Esophagus muscularis mucosa (tissue), 4 donors: Measurements from ENCODE around the gene MAST4. TPM values are rescaled to one million over a fixed set of nuclear protein-coding genes. Genes with fewer than 3 reads are reported as not detected.

ENCODE experiments used
- DNase-seq: peaks from one replicate; pipeline ENCODE4 v3.0.0-alpha.2; 2017; ENCODE audit errors: extremely low spot score
- H3K27ac ChIP-seq, 4 donors: fragments of 200-600 bp; sonication (generic); replicated peaks in 1 of 4; 1 replicate in 3 of 4; 2 replicates in 1 of 4; pipeline ENCODE4 v1.5.1; 2016 to 2019; ENCODE audit warnings: mild to moderate bottlenecking in 1 of 4
- H3K27me3 ChIP-seq, 4 donors: fragments of 200-600 bp; sonication (generic); one replicate each; pipeline versions ENCODE4 v1.5.1 to v1.6.0; 2016 to 2019
- H3K36me3 ChIP-seq, 4 donors: fragments of 200-600 bp; sonication (generic); one replicate each; pipeline ENCODE4 v1.5.1; 2016 to 2019
- H3K4me1 ChIP-seq, 4 donors: fragments of 200-600 bp; sonication (generic); one replicate each; pipeline ENCODE4 v1.5.1; 2016 to 2019
- H3K4me3 ChIP-seq, 4 donors: fragments of 200-600 bp; sonication (generic); 1 replicate in 2 of 4; 2 replicates in 2 of 4; pipeline ENCODE4 v1.5.1; 2016 to 2019; ENCODE audit warnings: mild to moderate bottlenecking in 4 of 4, moderate library complexity in 1 of 4
- H3K9me3 ChIP-seq, 4 donors: fragments of 200-600 bp; sonication (generic); 1 replicate in 3 of 4; 2 replicates in 1 of 4; pipeline ENCODE4 v1.5.1; 2016 to 2019
- CTCF ChIP-seq, 3 experiments: fragments of 200-600 bp in 2 of 3; fragments of 450-650 bp in 1 of 3; sonication (generic) in 2 of 3; IDR thresholded peaks; one replicate each; pipeline ENCODE4 v1.5.1; 2017 to 2019; ENCODE audit warnings: antibody characterized with exemption in 3 of 3, mild to moderate bottlenecking in 2 of 3, moderate library complexity in 1 of 3
- EP300 ChIP-seq: sonication (generic); formaldehyde crosslinking; IDR thresholded peaks from one replicate; pipeline ENCODE4 v1.6.1; 2017; ENCODE audit warnings: antibody characterized with exemption
- POLR2A ChIP-seq: fragments of 450-650 bp; IDR thresholded peaks from one replicate; pipeline ENCODE4 v1.6.1; 2017; ENCODE audit warnings: antibody characterized with exemption, moderate library complexity, mild to moderate bottlenecking, low read depth
- POLR2AphosphoS5 ChIP-seq, 2 donors: sonication (generic); formaldehyde crosslinking; IDR thresholded peaks; one replicate each; pipeline ENCODE4 v1.6.1; 2017; ENCODE audit warnings: antibody characterized with exemption in 2 of 2
- WGBS: methylation state at CpG from one replicate; pipeline ENCODE4 v1.1.5; 2018; 5-methylcytosine and 5-hydroxymethylcytosine counted together
- intact Hi-C: fragments of 100-400 bp; cut with DNase I; formaldehyde crosslinking; loops from one replicate; pipeline ENCODE4 v1.15.1; 2023
- total RNA-seq, 4 donors: library from RNA; depleted of rRNA; stranded (reverse); fragments of >200 nt; gene quantifications; one replicate each; pipeline versions ENCODE4 v1.1.0 to v1.2.1, GENCODE V29; 2016

Gene MAST4
- total RNA-seq, 4 donors from 2014 or later = 26.2 to 39.7 (median 35.8) TPM

DNA sequence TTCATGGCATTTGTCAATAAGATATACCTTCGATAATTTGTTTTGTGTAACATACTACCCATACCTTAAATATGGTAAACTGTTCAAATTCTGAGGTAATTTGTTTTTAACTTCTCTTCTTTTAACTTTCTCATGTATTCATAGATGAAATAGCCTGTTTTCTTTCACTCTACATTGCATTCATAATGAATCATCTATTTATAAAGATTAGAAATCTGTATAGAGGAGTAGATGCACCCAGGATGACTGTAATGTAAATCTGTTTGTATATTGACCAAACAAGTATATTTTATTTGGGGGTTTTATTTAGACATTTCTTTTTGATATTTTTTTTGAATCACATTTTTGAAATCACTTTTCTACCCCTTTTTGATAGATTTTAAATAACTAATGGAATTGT is 455.8 kb downstream of the MAST4 start:
- Histone ChIP-seq H3K4me3 (no peak overlapping the region), H3K9me3 (no peaks in the 10 kb centered on the region), H3K4me1 (peaks cover 22 to 50% (median 43%) of the 10 kb centered on the region in 4 donors), H3K27me3 (no peaks in the 10 kb centered on the region), H3K36me3 (no peaks in the 10 kb centered on the region), H3K27ac (no peak overlapping the region)
- TF ChIP-seq EP300 = no peak
- no peak for TF ChIP-seq POLR2A
- no peak for TF ChIP-seq POLR2AphosphoS5 (IDR thresholded peaks at IDR 0.05)
- no peak for TF ChIP-seq CTCF (IDR thresholded peaks at IDR 0.05)
- 94% methylated on average over 1 of the region's 1 CpG for WGBS
- intact Hi-C loops = no loop called here
- DNase-seq = no peak

- Histone ChIP-seq H3K4me3 (no peak overlapping the region), H3K9me3 (no peaks in the 10 kb centered on the region), H3K27ac (no peak overlapping the region), H3K4me1 (peaks cover 14 to 40% (median 34%) of the 10 kb centered on the region in 4 donors), H3K27me3 (no peaks in the 10 kb centered on the region), H3K36me3 (peaks cover 0 to 4% (median 0%) of the 10 kb centered on the region in 4 donors)
- no peak for TF ChIP-seq CTCF (IDR thresholded peaks at IDR 0.05)
- TF ChIP-seq POLR2AphosphoS5 (IDR thresholded peaks at IDR 0.05) = no peak
- no peak for TF ChIP-seq EP300
- no peak for TF ChIP-seq POLR2A
- 90% methylated on average over 1 of the region's 1 CpG for WGBS
- DNase-seq = no peak
- intact Hi-C loops = no loop called here
Measured at GRCh38 chr5:67053229-67053628, 457.0 kb downstream of the MAST4 start.

- Histone ChIP-seq H3K27me3 (no peaks in the 10 kb centered on the region), H3K27ac (no peak overlapping the region), H3K4me3 (no peak overlapping the region), H3K4me1 (peaks cover 0 to 36% (median 15%) of the 10 kb centered on the region in 4 donors), H3K36me3 (peaks cover 0 to 4% (median 0%) of the 10 kb centered on the region in 4 donors), H3K9me3 (no peaks in the 10 kb centered on the region)
- WGBS = 82% methylated on average over 4 of the region's 4 CpGs
- DNase-seq = no peak
- TF ChIP-seq POLR2AphosphoS5 (IDR thresholded peaks at IDR 0.05) = no peak
- intact Hi-C loops = no loop called here
Measured at GRCh38 chr5:67058998-67059743, 463.0 kb downstream of the MAST4 start.

DNA sequence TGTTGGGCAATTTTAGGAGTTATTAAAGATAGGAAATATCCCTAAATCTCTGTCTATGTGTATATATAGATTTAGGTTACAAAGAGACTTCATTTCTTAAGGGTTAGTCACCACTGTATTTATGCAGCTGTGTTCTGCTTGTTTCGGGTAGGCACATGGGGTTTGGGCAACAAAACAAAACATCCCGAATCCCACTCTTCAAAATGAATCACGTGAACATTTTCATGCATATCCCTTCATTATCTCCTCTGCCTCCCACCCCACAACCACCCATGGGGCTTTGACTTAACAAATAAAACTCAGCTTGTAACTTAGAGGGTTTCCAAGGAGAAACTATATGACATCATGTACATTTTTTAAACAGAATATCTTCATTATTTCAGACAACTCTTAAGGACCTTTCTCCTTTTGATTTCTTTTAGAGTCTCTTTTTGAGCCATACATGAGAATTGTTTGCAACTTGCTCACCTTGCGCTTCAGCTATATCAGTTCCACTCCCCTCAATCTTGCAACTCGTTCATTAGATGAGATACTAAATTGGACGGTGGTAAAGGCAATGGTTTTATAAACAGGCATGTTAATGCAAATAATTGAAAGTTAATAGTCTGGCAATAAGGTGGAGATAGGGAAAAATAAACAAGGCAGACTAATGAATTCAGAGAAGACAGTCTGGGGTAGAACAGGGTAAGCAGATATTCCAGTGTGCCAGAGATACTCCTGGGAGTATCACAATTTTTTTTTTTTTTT is 463.7 kb downstream of the MAST4 start:
- Histone ChIP-seq H3K4me3 (no peak overlapping the region), H3K9me3 (no peaks in the 10 kb centered on the region), H3K27ac (no peak overlapping the region), H3K27me3 (no peaks in the 10 kb centered on the region), H3K4me1 (peaks cover 0 to 36% (median 15%) of the 10 kb centered on the region in 4 donors), H3K36me3 (peaks cover 0 to 4% (median 0%) of the 10 kb centered on the region in 4 donors)
- TF ChIP-seq CTCF (IDR thresholded peaks at IDR 0.05) (no peak), POLR2A (no peak), EP300 (no peak), POLR2AphosphoS5 (IDR thresholded peaks at IDR 0.05) (no peak)
- 87% methylated on average over 6 of the region's 6 CpGs for WGBS
- no peak for DNase-seq
- intact Hi-C loops = no loop called here

GRCh38 chr5:67061511-67061910 is 465.3 kb downstream of the MAST4 start:
- no peak for TF ChIP-seq EP300
- no peak for TF ChIP-seq POLR2AphosphoS5 (IDR thresholded peaks at IDR 0.05)
- TF ChIP-seq POLR2A = no peak
- no peak for TF ChIP-seq CTCF (IDR thresholded peaks at IDR 0.05)
- intact Hi-C loops = no loop called here
- H3K4me1 ChIP-seq = peaks cover 6 to 36% (median 15%) of the 10 kb centered on the region in 4 donors
- peaks cover 0 to 4% (median 0%) of the 10 kb centered on the region in 4 donors for H3K36me3 ChIP-seq
- H3K27ac ChIP-seq = no peak overlapping the region
- DNase-seq = no peak
- WGBS = 90% methylated on average over 1 of the region's 1 CpG
- H3K9me3 ChIP-seq = no peaks in the 10 kb centered on the region
- no peaks in the 10 kb centered on the region for H3K27me3 ChIP-seq
- no peak overlapping the region for H3K4me3 ChIP-seq
